NCI-H1694 (cell line): Measurements from ENCODE around the gene CHD9.
"Not testable (repeated sequence)": the region's sequence is repeated elsewhere in the genome, so short reads cannot be mapped to it uniquely, and the experiment has no call there.

Experiments
- DNase-seq: peaks from one replicate; lab custom pipeline; 2025; lab: John Stamatoyannopoulos, UW

Gene CHD9

GRCh38 chr16:53131363-53132071 is 76.7 kb downstream of the CHD9 start:
- no peak for DNase-seq

GRCh38 chr16:53132406-53132805 is 77.6 kb downstream of the CHD9 start:
- no peak for DNase-seq

- DNase-seq: no peak
Observed at GRCh38 chr16:53135329-53135728, 80.5 kb downstream of the CHD9 start.

GRCh38 chr16:53142823-53143568 is 88.2 kb downstream of the CHD9 start:
- DNase-seq: no peak

GRCh38 chr16:53147500-53148065 is 92.8 kb downstream of the CHD9 start:
- no peak for DNase-seq

- DNase-seq: no peak
Observed at GRCh38 chr16:53150769-53151168, 96.0 kb downstream of the CHD9 start.

GRCh38 chr16:53152329-53152728 is 97.5 kb downstream of the CHD9 start:
- DNase-seq: no peak

DNA sequence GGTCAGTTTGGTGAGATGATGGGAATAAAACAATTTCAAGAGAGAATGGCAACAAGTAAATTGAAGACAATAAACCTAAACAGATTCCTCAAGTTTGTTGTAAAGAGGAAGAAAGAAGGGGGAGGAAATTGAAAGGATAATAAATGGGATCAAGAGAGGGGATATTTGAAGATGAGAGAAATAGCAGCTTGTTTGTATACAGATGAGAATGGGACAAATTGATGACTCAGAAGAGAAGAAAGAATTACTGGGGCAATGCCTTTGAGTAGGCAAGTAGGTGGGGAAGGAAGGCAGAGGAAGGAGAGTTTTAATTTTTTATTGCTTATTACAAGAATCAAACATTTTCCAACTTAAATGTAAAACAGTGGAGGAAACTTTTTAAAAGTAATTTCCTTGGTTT is 98.3 kb downstream of the CHD9 start:
- no peak for DNase-seq

GRCh38 chr16:53154513-53154912 is 99.7 kb downstream of the CHD9 start:
- no peak for DNase-seq

GRCh38 chr16:53156516-53156915 is 101.7 kb downstream of the CHD9 start:
- DNase-seq: no peak

GRCh38 chr16:53159781-53160436 is 105.1 kb downstream of the CHD9 start:
- peak; percentile 9 for DNase-seq

GRCh38 chr16:53166099-53166498 is 111.3 kb downstream of the CHD9 start:
- DNase-seq: no peak

GRCh38 chr16:53168744-53169143 is 114.0 kb downstream of the CHD9 start:
- DNase-seq: no peak

DNA sequence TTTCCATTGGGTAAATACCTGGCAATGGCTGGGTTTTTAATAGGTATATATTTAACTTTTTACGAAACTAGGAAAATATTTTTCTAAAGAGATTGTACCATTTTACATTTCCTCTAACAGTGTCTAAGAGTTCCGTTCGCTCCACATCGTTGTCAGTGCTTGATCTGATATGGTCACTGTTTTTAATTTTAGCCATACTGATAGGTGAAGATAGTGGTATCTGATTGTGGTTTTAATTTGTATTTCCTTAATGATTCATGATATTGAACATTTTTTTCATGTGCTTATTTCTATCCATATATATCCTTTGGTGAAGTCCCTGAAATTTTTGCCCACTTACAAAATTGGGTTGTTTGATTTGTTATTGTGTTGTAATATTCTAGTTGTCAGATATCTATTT is 117.7 kb downstream of the CHD9 start:
- DNase-seq: no peak

GRCh38 chr16:53175118-53175517 is 120.3 kb downstream of the CHD9 start:
- no peak for DNase-seq

DNA sequence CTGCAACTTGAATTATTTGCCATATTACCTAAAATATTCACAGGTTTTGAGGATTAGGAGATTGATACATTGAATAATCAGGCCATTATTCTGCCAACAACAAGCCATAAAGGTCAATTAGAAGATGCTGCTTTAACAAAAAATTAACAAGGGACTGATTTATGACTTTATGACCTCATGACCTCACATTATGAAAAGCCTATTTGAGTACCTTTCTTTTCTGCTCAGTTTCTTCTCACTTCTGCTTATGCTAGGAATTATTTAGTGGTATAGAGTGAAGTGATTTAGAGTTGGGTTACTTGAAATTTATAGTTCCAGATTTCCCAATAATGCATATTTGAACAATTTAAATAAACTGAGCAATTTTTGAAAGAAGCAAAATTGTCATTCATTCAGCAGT is 121.6 kb downstream of the CHD9 start:
- DNase-seq: no peak

GRCh38 chr16:53183442-53183841 is 128.7 kb downstream of the CHD9 start:
- DNase-seq: no peak

DNA sequence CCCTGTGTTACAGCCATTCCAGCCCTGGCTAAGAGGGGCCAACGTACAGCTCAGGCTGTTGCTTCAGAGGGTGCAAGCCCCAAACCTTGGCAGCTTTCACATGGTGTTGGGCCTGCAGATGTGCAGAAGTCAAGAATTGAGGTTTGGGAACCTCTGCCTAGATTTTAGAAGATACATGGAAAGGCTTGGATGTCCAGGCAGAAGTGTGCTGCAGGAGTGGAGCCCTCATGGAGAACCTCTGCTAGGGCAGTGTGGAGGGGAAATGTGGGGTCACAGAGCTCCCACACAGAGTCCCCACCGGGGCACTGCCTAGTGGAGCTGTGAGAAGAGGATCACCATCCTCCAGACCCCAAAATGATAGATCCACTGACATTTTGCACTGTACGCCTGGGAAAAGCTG is 130.9 kb downstream of the CHD9 start:
- DNase-seq: not testable (repeated sequence)

GRCh38 chr16:53187775-53188174 is 133.0 kb downstream of the CHD9 start:
- DNase-seq: no peak

- DNase-seq: no peak
Observed at GRCh38 chr16:53191413-53191812, 136.6 kb downstream of the CHD9 start.

DNA sequence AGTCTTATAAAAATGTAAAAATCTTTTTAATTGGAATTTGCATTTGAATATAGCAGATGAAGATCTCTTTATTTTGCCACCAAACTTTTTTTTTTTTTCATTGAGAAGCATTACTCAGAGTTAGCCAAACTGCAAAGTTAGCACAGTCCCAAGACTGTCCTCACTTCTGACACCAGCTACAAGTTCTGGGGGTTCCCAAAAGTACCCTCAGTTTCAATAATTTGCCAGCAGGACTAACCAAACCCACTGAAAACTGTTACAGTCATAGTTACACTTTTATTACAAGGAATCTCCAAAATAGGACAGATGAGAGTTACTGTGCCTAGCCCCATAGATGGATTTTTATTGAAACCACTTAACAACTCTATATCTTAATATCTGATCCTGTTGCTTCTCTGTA is 144.1 kb downstream of the CHD9 start:
- no peak for DNase-seq

DNA sequence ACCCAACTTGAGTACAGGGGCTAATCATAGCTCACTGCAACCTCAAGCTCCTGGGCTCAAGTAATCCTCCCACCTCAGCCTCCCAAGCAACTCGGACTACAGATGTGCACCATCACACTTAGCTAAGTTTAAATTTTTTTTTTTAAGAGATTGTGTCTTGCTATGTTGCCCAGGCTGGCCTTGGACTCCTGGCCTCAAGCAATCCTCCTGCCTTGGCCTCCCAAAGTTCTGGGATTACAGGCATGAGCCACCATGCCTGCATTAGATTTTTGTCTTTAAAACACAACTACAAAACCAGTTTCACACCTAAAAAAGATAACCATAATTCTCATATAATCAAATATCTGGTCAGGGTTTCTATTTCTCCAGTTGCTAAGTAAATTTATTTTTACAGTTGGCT is 147.1 kb downstream of the CHD9 start:
- no peak for DNase-seq

- no peak for DNase-seq
Observed at GRCh38 chr16:53202398-53202797, 147.6 kb downstream of the CHD9 start.
